ENCODE data around the gene THEMIS2.

THEMIS2 gene

GRCh38 chr1:27873671-27874384 is 1.5 kb downstream of the THEMIS2 start:
- DNase-seq = no peak
- no peaks in the 10 kb centered on the region for H3K9me3 ChIP-seq (ENCODE audit: control insufficient read depth, low read length)

DNA sequence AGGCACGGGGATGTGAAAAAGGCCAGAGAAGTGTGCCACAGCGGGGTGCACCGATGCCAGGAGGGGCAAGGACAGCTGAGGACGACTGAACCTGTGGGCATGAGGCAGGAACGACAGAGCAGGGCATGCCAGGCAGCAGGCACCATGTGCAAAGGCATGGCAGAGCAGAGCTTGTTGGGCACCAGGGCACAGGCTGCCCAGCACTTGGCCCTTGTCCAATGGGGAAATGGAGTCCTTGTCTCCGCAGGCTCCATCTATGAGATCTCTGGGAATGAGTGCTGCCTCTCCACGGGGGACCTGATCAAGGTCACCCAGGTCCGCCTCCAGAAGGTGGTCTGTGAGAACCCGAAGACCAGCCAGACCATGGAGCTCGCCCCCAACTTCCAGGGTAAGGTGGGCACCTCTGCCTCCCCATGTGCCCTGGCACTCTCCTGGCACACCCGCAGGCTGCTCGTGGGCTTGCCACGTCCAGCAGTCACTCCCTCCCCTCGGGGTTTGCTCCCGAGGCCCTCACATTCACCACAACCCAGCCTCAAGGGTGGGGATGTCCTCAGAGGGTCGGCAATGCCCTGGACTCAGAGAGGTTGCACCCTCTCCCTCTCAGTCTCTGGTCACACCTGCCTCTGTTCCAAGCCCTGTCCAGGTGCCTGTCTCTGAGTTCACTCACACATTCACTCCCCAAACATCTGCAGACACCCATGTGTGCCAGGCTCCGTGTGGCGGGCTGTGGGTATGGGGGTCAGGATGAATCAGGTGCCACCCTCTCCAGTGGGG is 4.2 kb downstream of the THEMIS2 start:
- Histone ChIP-seq H3K79me1 (replicated peaks; ENCODE audit: low read length, poor library complexity, severe bottlenecking) (no peaks in the 10 kb centered on the region), H2BK5ac (ENCODE audit: low read depth, low read length, poor library complexity, severe bottlenecking) (no peak overlapping the region), H3K27ac (ENCODE audit: low read length, poor library complexity, severe bottlenecking) (no peak overlapping the region)

More at GRCh38 chr1:27873671-27874384, 1.5 kb downstream of the THEMIS2 start:
- Histone ChIP-seq H4K91ac (ENCODE audit: low read length) (no peak overlapping the region), H3K79me1 (replicated peaks; ENCODE audit: low read length, poor library complexity, severe bottlenecking) (no peaks in the 10 kb centered on the region), H3K9ac (ENCODE audit: low read length) (no peak overlapping the region), H3K4ac (ENCODE audit: low read depth in 1 of 2, low read length in 2 of 2) (no peak overlapping the region), H2AK5ac (ENCODE audit: low read length, severe bottlenecking) (no peak overlapping the region), H2BK12ac (ENCODE audit: low read length in 2 of 2) (no peak overlapping the region), H4K8ac (ENCODE audit: low read length) (no peak overlapping the region), H3K18ac (ENCODE audit: low read depth in 1 of 2, low read length in 2 of 2) (no peak overlapping the region), H3K4me1 (ENCODE audit: control insufficient read depth, insufficient read depth, low read depth, low read length) (peaks cover 25% of the 10 kb centered on the region), H3K27ac (ENCODE audit: low read length, poor library complexity, severe bottlenecking) (no peak overlapping the region), H3K27me3 (ENCODE audit: control insufficient read depth in 1 of 2, insufficient read depth in 1 of 2, low read length in 2 of 2) (no peaks in the 10 kb centered on the region), H2BK5ac (ENCODE audit: low read depth, low read length, poor library complexity, severe bottlenecking) (no peak overlapping the region), H3K36me3 (ENCODE audit: control insufficient read depth in 1 of 2, insufficient read depth in 2 of 2, low read depth in 1 of 2, low read length in 2 of 2) (peaks cover 6% of the 10 kb centered on the region in 2 experiments), H2BK15ac (ENCODE audit: low read depth, poor library complexity, severe bottlenecking) (no peak overlapping the region), H3K14ac (ENCODE audit: low read length in 2 of 2) (no peak overlapping the region), H3K4me3 (ENCODE audit: insufficient read depth in 1 of 2, low read depth in 1 of 2, low read length in 2 of 2) (peak overlapping the region in 1 of 2 experiments; percentile 88), H2AFZ (ENCODE audit: low read depth, low read length) (no peak overlapping the region), H3K4me2 (ENCODE audit: low read length, poor library complexity, severe bottlenecking) (peak overlapping the region; percentile 2), H2BK120ac (ENCODE audit: low read depth, low read length) (no peak overlapping the region), H3K23ac (ENCODE audit: low read length in 2 of 2) (no peak overlapping the region)
- 92% methylated on average over 16 of the region's 16 CpGs for WGBS

GRCh38 chr1:27877115-27877416 is 4.7 kb downstream of the THEMIS2 start:
- no peak overlapping the region for H3K27ac ChIP-seq (ENCODE audit: low read length, poor library complexity, severe bottlenecking)

More for the DNA sequence above, 4.2 kb downstream of the THEMIS2 start:
- no peak overlapping the region for H4K8ac ChIP-seq (ENCODE audit: low read length)
- H2AK5ac ChIP-seq (ENCODE audit: low read length, severe bottlenecking) = peak overlapping the region; percentile 6
- no peak overlapping the region for H3K14ac ChIP-seq (ENCODE audit: low read length in 2 of 2)
- no peak overlapping the region for H3K9ac ChIP-seq (ENCODE audit: low read length)
- no peak overlapping the region for H2BK15ac ChIP-seq (ENCODE audit: low read depth, poor library complexity, severe bottlenecking)
- H3K4ac ChIP-seq (ENCODE audit: low read depth in 1 of 2, low read length in 2 of 2) = no peak overlapping the region
- no peak overlapping the region for H3K18ac ChIP-seq (ENCODE audit: low read depth in 1 of 2, low read length in 2 of 2)
- peaks cover 21% of the 10 kb centered on the region for H3K4me1 ChIP-seq (ENCODE audit: control insufficient read depth, insufficient read depth, low read depth, low read length)
- no peak overlapping the region for H2BK12ac ChIP-seq (ENCODE audit: low read length in 2 of 2)
- no peak overlapping the region for H3K23ac ChIP-seq (ENCODE audit: low read length in 2 of 2)
- H3K4me3 ChIP-seq (ENCODE audit: insufficient read depth in 1 of 2, low read depth in 1 of 2, low read length in 2 of 2) = no peak overlapping the region
- H2AFZ ChIP-seq (ENCODE audit: low read depth, low read length) = no peak overlapping the region
- H3K9me3 ChIP-seq (ENCODE audit: control insufficient read depth, low read length) = no peaks in the 10 kb centered on the region
- no peak overlapping the region for H2BK120ac ChIP-seq (ENCODE audit: low read depth, low read length)
- WGBS = 92% methylated on average over 18 of the region's 18 CpGs
- H3K4me2 ChIP-seq (ENCODE audit: low read length, poor library complexity, severe bottlenecking) = no peak overlapping the region
- H3K36me3 ChIP-seq (ENCODE audit: control insufficient read depth in 1 of 2, insufficient read depth in 2 of 2, low read depth in 1 of 2, low read length in 2 of 2) = peaks cover 6 to 17% of the 10 kb centered on the region in 2 experiments
- peak overlapping the region; percentile 52 for H4K91ac ChIP-seq (ENCODE audit: low read length)
- no peaks in the 10 kb centered on the region for H3K27me3 ChIP-seq (ENCODE audit: control insufficient read depth in 1 of 2, insufficient read depth in 1 of 2, low read length in 2 of 2)
- no peak for DNase-seq

DNA sequence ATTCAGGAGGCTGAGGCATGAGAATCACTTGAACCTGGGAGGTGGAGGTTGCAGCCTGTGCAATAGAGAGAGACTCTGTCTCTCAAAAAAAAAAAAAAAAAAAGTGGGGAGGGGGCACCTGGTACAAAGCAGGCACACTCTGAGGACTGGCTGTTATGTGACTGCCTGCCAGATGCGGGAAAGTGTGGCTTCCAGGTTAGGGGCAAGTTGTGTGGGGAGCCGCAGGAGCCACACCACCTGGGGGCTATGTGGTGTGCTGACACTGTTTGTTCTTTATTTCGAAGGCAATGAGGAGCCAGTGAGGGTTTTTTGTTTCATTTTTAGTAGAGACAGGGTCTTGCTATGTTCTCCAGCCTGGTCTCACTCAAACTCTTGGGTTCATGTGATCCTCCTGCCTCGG is 5.7 kb downstream of the THEMIS2 start:
- no peak overlapping the region for H3K27ac ChIP-seq (ENCODE audit: low read length, poor library complexity, severe bottlenecking)
- H2BK15ac ChIP-seq (ENCODE audit: low read depth, poor library complexity, severe bottlenecking) = no peak overlapping the region
- no peaks in the 10 kb centered on the region for H3K27me3 ChIP-seq (ENCODE audit: control insufficient read depth in 1 of 2, insufficient read depth in 1 of 2, low read length in 2 of 2)
- H3K23ac ChIP-seq (ENCODE audit: low read length in 2 of 2) = no peak overlapping the region
- peaks cover 13 to 30% of the 10 kb centered on the region in 2 experiments for H3K36me3 ChIP-seq (ENCODE audit: control insufficient read depth in 1 of 2, insufficient read depth in 2 of 2, low read depth in 1 of 2, low read length in 2 of 2)
- no peak overlapping the region for H3K9ac ChIP-seq (ENCODE audit: low read length)
- no peak overlapping the region for H3K18ac ChIP-seq (ENCODE audit: low read depth in 1 of 2, low read length in 2 of 2)
- WGBS = 88% methylated on average over 2 of the region's 4 CpGs
- no peak overlapping the region for H2AK5ac ChIP-seq (ENCODE audit: low read length, severe bottlenecking)
- no peak for DNase-seq
- no peak overlapping the region for H3K4me3 ChIP-seq (ENCODE audit: insufficient read depth in 1 of 2, low read depth in 1 of 2, low read length in 2 of 2)
- no peak overlapping the region for H2AFZ ChIP-seq (ENCODE audit: low read depth, low read length)
- H3K4me2 ChIP-seq (ENCODE audit: low read length, poor library complexity, severe bottlenecking) = no peak overlapping the region
- H2BK5ac ChIP-seq (ENCODE audit: low read depth, low read length, poor library complexity, severe bottlenecking) = no peak overlapping the region
- H3K14ac ChIP-seq (ENCODE audit: low read length in 2 of 2) = no peak overlapping the region
- H4K8ac ChIP-seq (ENCODE audit: low read length) = no peak overlapping the region
- H3K9me3 ChIP-seq (ENCODE audit: control insufficient read depth, low read length) = no peaks in the 10 kb centered on the region
- H3K4ac ChIP-seq (ENCODE audit: low read depth in 1 of 2, low read length in 2 of 2) = no peak overlapping the region
- H2BK120ac ChIP-seq (ENCODE audit: low read depth, low read length) = no peak overlapping the region
- H3K79me1 ChIP-seq (replicated peaks; ENCODE audit: low read length, poor library complexity, severe bottlenecking) = no peaks in the 10 kb centered on the region
- H4K91ac ChIP-seq (ENCODE audit: low read length) = no peak overlapping the region
- no peak overlapping the region for H2BK12ac ChIP-seq (ENCODE audit: low read length in 2 of 2)
- H3K4me1 ChIP-seq (ENCODE audit: control insufficient read depth, insufficient read depth, low read depth, low read length) = peaks cover 14% of the 10 kb centered on the region

More at GRCh38 chr1:27877115-27877416, 4.7 kb downstream of the THEMIS2 start:
- Histone ChIP-seq H3K4ac (ENCODE audit: low read depth in 1 of 2, low read length in 2 of 2) (no peak overlapping the region), H3K4me2 (ENCODE audit: low read length, poor library complexity, severe bottlenecking) (no peak overlapping the region), H4K91ac (ENCODE audit: low read length) (no peak overlapping the region), H2BK15ac (ENCODE audit: low read depth, poor library complexity, severe bottlenecking) (no peak overlapping the region), H3K18ac (ENCODE audit: low read depth in 1 of 2, low read length in 2 of 2) (no peak overlapping the region), H4K8ac (ENCODE audit: low read length) (no peak overlapping the region), H2BK120ac (ENCODE audit: low read depth, low read length) (no peak overlapping the region), H3K14ac (ENCODE audit: low read length in 2 of 2) (no peak overlapping the region), H3K9ac (ENCODE audit: low read length) (no peak overlapping the region), H2BK12ac (ENCODE audit: low read length in 2 of 2) (no peak overlapping the region), H3K23ac (ENCODE audit: low read length in 2 of 2) (no peak overlapping the region), H3K9me3 (ENCODE audit: control insufficient read depth, low read length) (no peaks in the 10 kb centered on the region), H3K4me3 (ENCODE audit: insufficient read depth in 1 of 2, low read depth in 1 of 2, low read length in 2 of 2) (no peak overlapping the region), H2AK5ac (ENCODE audit: low read length, severe bottlenecking) (no peak overlapping the region), H3K36me3 (ENCODE audit: control insufficient read depth in 1 of 2, insufficient read depth in 2 of 2, low read depth in 1 of 2, low read length in 2 of 2) (peaks cover 6 to 22% of the 10 kb centered on the region in 2 experiments), H2BK5ac (ENCODE audit: low read depth, low read length, poor library complexity, severe bottlenecking) (no peak overlapping the region), H3K4me1 (ENCODE audit: control insufficient read depth, insufficient read depth, low read depth, low read length) (peaks cover 21% of the 10 kb centered on the region), H3K27me3 (ENCODE audit: control insufficient read depth in 1 of 2, insufficient read depth in 1 of 2, low read length in 2 of 2) (no peaks in the 10 kb centered on the region), H3K79me1 (replicated peaks; ENCODE audit: low read length, poor library complexity, severe bottlenecking) (no peaks in the 10 kb centered on the region), H2AFZ (ENCODE audit: low read depth, low read length) (no peak overlapping the region)
- WGBS = 100% methylated on average over 2 of the region's 2 CpGs
- DNase-seq = no peak

Measured in mesenchymal stem cell (in vitro differentiated cells and primary cell).